RWPE2 (cell line): Measurements from ENCODE around the gene FARS2.

Experiments
- ATAC-seq: fragments of 200-7000 bp; cut with Tn5 transposase; 3 replicates; pipeline ENCODE4 v1.9.1; 2021; ENCODE audit warnings: low read depth
- DNase-seq: peaks from one replicate; pipeline ENCODE4 v3.0.0-alpha.2; 2020; ENCODE audit warnings: low spot score
- H3K27ac ChIP-seq: fragments of 450-650 bp; 2 replicates; pipeline ENCODE4 v1.5.1; 2017; ENCODE audit warnings: mild to moderate bottlenecking; ENCODE audit not compliant: poor library complexity, severe bottlenecking
- H3K27me3 ChIP-seq: fragments of 250-450 bp; sonication (Bioruptor Pico); 2 replicates; pipeline ENCODE4 v1.5.1; 2021; ENCODE audit warnings: mild to moderate bottlenecking, moderate library complexity; ENCODE audit not compliant: insufficient read depth, poor library complexity, severe bottlenecking
- H3K36me3 ChIP-seq: fragments of 250-450 bp; sonication (Bioruptor Pico); 2 replicates; pipeline ENCODE4 v1.5.1; 2020; ENCODE audit warnings: low read depth, mild to moderate bottlenecking, moderate library complexity
- H3K4me1 ChIP-seq: fragments of 250-450 bp; sonication (Bioruptor Pico); 2 replicates; pipeline ENCODE4 v1.5.1; 2021; ENCODE audit warnings: mild to moderate bottlenecking, moderate library complexity; ENCODE audit not compliant: insufficient read depth, poor library complexity, severe bottlenecking
- H3K4me3 ChIP-seq: fragments of 250-450 bp; sonication (Bioruptor Pico); 2 replicates; pipeline ENCODE4 v1.5.1; 2021; ENCODE audit warnings: mild to moderate bottlenecking, moderate library complexity; ENCODE audit not compliant: severe bottlenecking
- H3K9me3 ChIP-seq: fragments of 250-450 bp; sonication (Bioruptor Pico); 2 replicates; pipeline ENCODE4 v1.5.1; 2021; ENCODE audit warnings: mild to moderate bottlenecking, moderate library complexity; ENCODE audit not compliant: severe bottlenecking
- CTCF ChIP-seq: fragments of 450-650 bp; IDR thresholded peaks from one replicate; pipeline ENCODE4 v1.5.1; 2017; ENCODE audit warnings: mild to moderate bottlenecking, moderate library complexity; ENCODE audit not compliant: poor library complexity, severe bottlenecking

Gene FARS2

GRCh38 chr6:5427586-5427985, 166.3 kb downstream of the FARS2 start:
- no peak overlapping the region for H3K27ac ChIP-seq
- no peaks in the 10 kb centered on the region for H3K9me3 ChIP-seq
- no peak for TF ChIP-seq CTCF
- H3K27me3 ChIP-seq: no peaks in the 10 kb centered on the region
- DNase-seq: no peak
- H3K4me3 ChIP-seq: no peak overlapping the region
- ATAC-seq: no peak
- no peaks in the 10 kb centered on the region for H3K36me3 ChIP-seq
- H3K4me1 ChIP-seq: no peaks in the 10 kb centered on the region

GRCh38 chr6:5433324-5433723, 172.0 kb downstream of the FARS2 start:
- H3K27me3 ChIP-seq: no peaks in the 10 kb centered on the region
- H3K4me3 ChIP-seq: no peak overlapping the region
- no peaks in the 10 kb centered on the region for H3K36me3 ChIP-seq
- no peak for TF ChIP-seq CTCF
- ATAC-seq (no peak), DNase-seq (no peak)
- H3K27ac ChIP-seq: no peak overlapping the region
- peaks cover 2% of the 10 kb centered on the region for H3K9me3 ChIP-seq
- no peaks in the 10 kb centered on the region for H3K4me1 ChIP-seq

GRCh38 chr6:5435449-5435848, 174.1 kb downstream of the FARS2 start:
- Histone ChIP-seq H3K4me1 (no peaks in the 10 kb centered on the region), H3K36me3 (no peaks in the 10 kb centered on the region), H3K4me3 (no peak overlapping the region), H3K27me3 (no peaks in the 10 kb centered on the region), H3K9me3 (peaks cover 2% of the 10 kb centered on the region), H3K27ac (no peak overlapping the region)
- no peak for DNase-seq
- no peak for ATAC-seq
- no peak for TF ChIP-seq CTCF

GRCh38 chr6:5438922-5439584, 177.7 kb downstream of the FARS2 start:
- ATAC-seq: no peak
- Histone ChIP-seq H3K4me3 (no peak overlapping the region), H3K9me3 (peaks cover 2% of the 10 kb centered on the region), H3K4me1 (no peaks in the 10 kb centered on the region), H3K36me3 (no peaks in the 10 kb centered on the region), H3K27ac (no peak overlapping the region), H3K27me3 (no peaks in the 10 kb centered on the region)
- DNase-seq: no peak
- TF ChIP-seq CTCF: no peak

- H3K4me1 ChIP-seq: no peaks in the 10 kb centered on the region
- H3K27ac ChIP-seq: no peak overlapping the region
- TF ChIP-seq CTCF: no peak
- DNase-seq (no peak), ATAC-seq (no peak)
- no peaks in the 10 kb centered on the region for H3K27me3 ChIP-seq
- peaks cover 2% of the 10 kb centered on the region for H3K9me3 ChIP-seq
- no peaks in the 10 kb centered on the region for H3K36me3 ChIP-seq
- H3K4me3 ChIP-seq: no peak overlapping the region
Observed at GRCh38 chr6:5439749-5440148, 178.4 kb downstream of the FARS2 start.
